ENCODE measurements around the gene CENPU. TPM values are rescaled to one million over a fixed set of nuclear protein-coding genes. Genes with fewer than 3 reads are reported as not detected.

CENPU gene
- total and polyA plus RNA-seq, 2 of the 13 experiments (the other 11 are each of a cell fraction or from before 2014, with no cell fraction given) = 11.7 to 35.8 TPM

- TF ChIP-seq TEF (CRISPR knock-in tag; IDR thresholded peaks at IDR 0.05) = peak; percentile 59; the same call in 1 of the 2 replicates
- peak; percentile 98 for TF ChIP-seq MAZ (IDR thresholded peaks at IDR 0.05; ENCODE audit: borderline replicate concordance, low read depth, low read length)
- peak; percentile 97 for TF ChIP-seq MAZ (CRISPR knock-in tag; IDR thresholded peaks at IDR 0.05; ENCODE audit: low read depth)
- TF ChIP-seq CEBPZ (IDR thresholded peaks at IDR 0.05; ENCODE audit: low read length) = no peak
- TF ChIP-seq ZNF468 (CRISPR knock-in tag; IDR thresholded peaks at IDR 0.05) = no peak
- 0 out of 2 replicates have a peak, but pooled peaks have one; percentile 62 for TF ChIP-seq PRDM10 (CRISPR knock-in tag; IDR thresholded peaks at IDR 0.05; ENCODE audit: low read depth)
- peak; percentile 77; the same call in 1 of the 2 replicates for TF ChIP-seq ZNF335 (CRISPR knock-in tag; IDR thresholded peaks at IDR 0.05)
- TF ChIP-seq ZNF30 (CRISPR knock-in tag; IDR thresholded peaks at IDR 0.05) = peak; percentile 81; the same call in 1 of the 2 replicates
- TF ChIP-seq ZNF33B (CRISPR knock-in tag; IDR thresholded peaks at IDR 0.05) = peak; percentile 98; the same call in 1 of the 2 replicates
- TF ChIP-seq ZNF567 (CRISPR knock-in tag; IDR thresholded peaks at IDR 0.05; ENCODE audit: borderline replicate concordance) = peak; percentile 95
- TF ChIP-seq PAF1 (CRISPR knock-in tag; IDR thresholded peaks at IDR 0.05) = no peak
- TF ChIP-seq CENPT (CRISPR knock-in tag; IDR thresholded peaks at IDR 0.05; ENCODE audit: low read depth) = peak; percentile 81; the same call in 1 of the 2 replicates
- TF ChIP-seq ZHX2 (IDR thresholded peaks at IDR 0.05; ENCODE audit: low read depth) = peak; percentile 74
- TF ChIP-seq ZHX2 (CRISPR knock-in tag; IDR thresholded peaks at IDR 0.05; ENCODE audit: borderline replicate concordance) = peak; percentile 89; the same call in 1 of the 2 replicates
Observed at GRCh38 chr4:184733654-184734524, at the start of gene CENPU (continued).
